Caco-2 (cell line): ENCODE results near the gene BRDT. TPM values are rescaled to one million over a fixed set of nuclear protein-coding genes. Genes with fewer than 3 reads are reported as not detected.

ENCODE experiments used
- BruUV-seq: library from RNA; stranded (reverse); fragments of 400-500 nt; replicated peaks from 2 replicates; lab custom pipeline; 2021; lab: Mats Ljungman, UMichigan
- CTCF ChIA-PET: fragments of 300-600 bp; sonication (Branson Sonifier 250); formaldehyde crosslinking; loops from one replicate; lab custom pipeline; 2022; ENCODE audit warnings: antibody characterized with exemption; lab: Charles Lee
- POLR2A ChIA-PET: fragments of 300-600 bp; sonication (Branson Sonifier 250); formaldehyde crosslinking; loops from one replicate; lab custom pipeline; 2022; ENCODE audit warnings: antibody characterized with exemption; lab: Charles Lee
- DNase-seq, 2 experiments: peaks; one replicate each; pipeline versions ENCODE4 v3.0.0 to v3.0.0-alpha.2; 2020 to 2022
- H3K27me3 ChIP-seq: replicated peaks from 2 replicates; pipeline ENCODE4 v1.6.0; 2011; ENCODE audit warnings: low read length; ENCODE audit not compliant: control insufficient read depth, insufficient read depth
- H3K36me3 ChIP-seq: 2 replicates; pipeline ENCODE4 v1.5.1; 2011; ENCODE audit warnings: low read length; ENCODE audit not compliant: control insufficient read depth, insufficient read depth
- H3K4me1 ChIP-seq: fragments of 250-450 bp; sonication (Bioruptor Pico); 2 replicates; pipeline ENCODE4 v1.5.1; 2020; ENCODE audit warnings: mild to moderate bottlenecking
- H3K4me3 ChIP-seq: 2 replicates; pipeline ENCODE4 v1.5.1; 2011; ENCODE audit warnings: low read depth, mild to moderate bottlenecking, control low read depth, low read length
- H3K9me3 ChIP-seq: fragments of 250-450 bp; sonication (Bioruptor Pico); 2 replicates; pipeline ENCODE4 v1.5.1; 2020; ENCODE audit warnings: mild to moderate bottlenecking, moderate library complexity
- H3K27ac Mint-ChIP-seq: one replicate; pipeline ENCODE4 v1.8.0; 2022; ENCODE audit warnings: mixed read lengths; ENCODE audit not compliant: unreplicated experiment
- H3K27me3 Mint-ChIP-seq: one replicate; pipeline ENCODE4 v1.8.0; 2022; ENCODE audit warnings: mixed read lengths; ENCODE audit not compliant: insufficient read depth, unreplicated experiment
- H3K36me3 Mint-ChIP-seq: one replicate; pipeline ENCODE4 v1.8.0; 2022; ENCODE audit warnings: mild to moderate bottlenecking, mixed read lengths; ENCODE audit not compliant: insufficient read depth, unreplicated experiment
- H3K4me1 Mint-ChIP-seq: one replicate; pipeline ENCODE4 v1.8.0; 2022; ENCODE audit warnings: low read depth, mixed read lengths; ENCODE audit not compliant: unreplicated experiment
- H3K4me3 Mint-ChIP-seq: one replicate; pipeline ENCODE4 v1.8.0; 2022; ENCODE audit warnings: mild to moderate bottlenecking, moderate library complexity, mixed read lengths; ENCODE audit not compliant: unreplicated experiment
- H3K9me3 Mint-ChIP-seq: one replicate; pipeline ENCODE4 v1.8.0; 2022; ENCODE audit warnings: mixed read lengths; ENCODE audit not compliant: unreplicated experiment
- intact Hi-C: fragments of 100-400 bp; cut with micrococcal nuclease; formaldehyde crosslinking; loops from one replicate; pipeline ENCODE4 v1.10.0; 2022; ENCODE audit not compliant: unreplicated experiment
- total RNA-seq: library from RNA; stranded (reverse); gene quantifications from 2 replicates; pipeline ENCODE4 v1.2.3, GENCODE V29; 2022
- TF ChIP-seq, protein P1 (sequence below), 2 experiments: fragments of 200-600 bp in 1 of 2; IDR thresholded peaks; 1 replicate in 1 of 2; 2 replicates in 1 of 2; pipeline versions ENCODE4 v1.5.1 to v1.8.0; 2011 to 2022; ENCODE audit warnings: antibody characterized with exemption in 1 of 2, control low read depth in 1 of 2, inconsistent platforms in 1 of 2, low read depth in 1 of 2, low read length in 1 of 2, mild to moderate bottlenecking in 1 of 2, moderate library complexity in 1 of 2; ENCODE audit not compliant: insufficient read depth in 1 of 2, severe bottlenecking in 1 of 2, unreplicated experiment in 1 of 2

BRDT gene
- total RNA-seq, 1 experiment from 2014 or later, result not detected

DNA sequence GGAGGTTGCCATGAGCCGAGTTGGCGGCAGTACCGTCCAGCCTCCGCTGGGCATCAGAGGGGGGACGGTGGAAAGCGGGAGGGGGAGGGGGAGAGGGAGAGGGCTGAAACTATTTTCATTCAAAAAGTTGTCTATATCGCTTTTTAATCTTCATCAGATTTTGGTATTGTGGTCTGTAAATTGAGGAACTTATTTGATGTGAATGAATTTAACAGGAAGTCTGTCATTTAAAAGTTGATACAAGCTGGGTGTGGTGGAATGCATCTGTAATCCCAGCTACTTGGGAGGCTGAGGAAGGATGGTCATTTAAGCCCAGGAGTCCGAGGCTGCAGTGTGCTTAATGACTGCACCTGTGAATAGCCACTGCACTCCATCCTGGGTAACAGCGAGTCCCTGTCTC, 77.6 kb downstream of the BRDT start:
- Histone ChIP-seq H3K4me3 (no peak overlapping the region), H3K9me3 (no peaks in the 10 kb centered on the region), H3K36me3 (no peaks in the 10 kb centered on the region), H3K4me1 (peaks cover 4% of the 10 kb centered on the region; the same call in 1 of the 2 replicates), H3K27me3 (no peaks in the 10 kb centered on the region)
- Mint-ChIP-seq H3K4me3 (no peak overlapping the region), H3K27ac (no peak overlapping the region), H3K9me3 (no peaks in the 10 kb centered on the region), H3K4me1 (no peaks in the 10 kb centered on the region), H3K36me3 (no peaks in the 10 kb centered on the region), H3K27me3 (no peaks in the 10 kb centered on the region)
- ChIA-PET CTCF (no interaction called here), POLR2A (no interaction called here)
- TF ChIP-seq, protein P1, sequence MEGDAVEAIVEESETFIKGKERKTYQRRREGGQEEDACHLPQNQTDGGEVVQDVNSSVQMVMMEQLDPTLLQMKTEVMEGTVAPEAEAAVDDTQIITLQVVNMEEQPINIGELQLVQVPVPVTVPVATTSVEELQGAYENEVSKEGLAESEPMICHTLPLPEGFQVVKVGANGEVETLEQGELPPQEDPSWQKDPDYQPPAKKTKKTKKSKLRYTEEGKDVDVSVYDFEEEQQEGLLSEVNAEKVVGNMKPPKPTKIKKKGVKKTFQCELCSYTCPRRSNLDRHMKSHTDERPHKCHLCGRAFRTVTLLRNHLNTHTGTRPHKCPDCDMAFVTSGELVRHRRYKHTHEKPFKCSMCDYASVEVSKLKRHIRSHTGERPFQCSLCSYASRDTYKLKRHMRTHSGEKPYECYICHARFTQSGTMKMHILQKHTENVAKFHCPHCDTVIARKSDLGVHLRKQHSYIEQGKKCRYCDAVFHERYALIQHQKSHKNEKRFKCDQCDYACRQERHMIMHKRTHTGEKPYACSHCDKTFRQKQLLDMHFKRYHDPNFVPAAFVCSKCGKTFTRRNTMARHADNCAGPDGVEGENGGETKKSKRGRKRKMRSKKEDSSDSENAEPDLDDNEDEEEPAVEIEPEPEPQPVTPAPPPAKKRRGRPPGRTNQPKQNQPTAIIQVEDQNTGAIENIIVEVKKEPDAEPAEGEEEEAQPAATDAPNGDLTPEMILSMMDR (IDR thresholded peaks at IDR 0.05; ENCODE audit: insufficient read depth in 1 of 2, low read depth in 1 of 2, low read length in 1 of 2, severe bottlenecking in 1 of 2, unreplicated experiment in 1 of 2), result no peak
- no peak for DNase-seq
- no TSS peak for BruUV-seq
- intact Hi-C loops, result no loop called here

DNA sequence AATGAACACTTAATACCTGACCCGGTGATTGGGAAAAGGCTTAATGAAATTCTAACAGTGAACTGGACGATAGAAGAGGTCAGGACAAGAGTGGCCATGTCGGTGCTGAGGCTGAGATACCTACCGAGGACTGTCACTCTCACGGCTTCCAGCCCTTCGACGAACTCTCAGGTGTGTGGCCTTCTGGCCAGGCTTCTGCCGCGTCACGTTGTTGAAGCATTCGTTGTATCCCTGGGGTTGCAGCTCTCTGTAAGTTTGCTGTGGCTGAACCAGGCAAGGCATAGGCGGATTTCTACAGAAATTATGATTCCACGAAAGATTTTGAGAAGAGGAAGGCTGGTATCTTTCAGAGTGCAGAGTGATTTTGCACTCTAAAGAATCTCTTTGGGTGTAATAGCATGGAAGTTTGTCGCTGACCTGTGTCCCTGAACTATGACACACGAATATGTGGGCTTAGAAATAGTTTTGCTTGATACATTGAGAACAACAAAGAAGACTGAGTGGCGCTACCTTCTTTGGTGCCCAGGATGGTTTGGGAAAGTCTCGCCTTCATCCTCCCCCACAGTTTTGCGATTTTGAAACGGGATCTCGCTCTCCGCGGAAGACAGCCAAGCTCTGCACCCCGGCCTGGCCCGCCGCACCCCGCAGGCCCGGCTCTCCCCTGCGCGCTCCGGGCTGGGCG, 80.2 kb downstream of the BRDT start:
- H3K36me3 Mint-ChIP-seq, result no peaks in the 10 kb centered on the region
- Histone ChIP-seq H3K4me3 (peak overlapping the region; percentile 62), H3K4me1 (peaks cover 4% of the 10 kb centered on the region; the same call in 1 of the 2 replicates), H3K36me3 (no peaks in the 10 kb centered on the region), H3K27me3 (no peaks in the 10 kb centered on the region), H3K9me3 (no peaks in the 10 kb centered on the region)
- POLR2A ChIA-PET, result no interaction called here
- no TSS peak for BruUV-seq
- CTCF ChIA-PET, result no interaction called here
- peak overlapping the region; percentile 30 for H3K27ac Mint-ChIP-seq
- H3K27me3 Mint-ChIP-seq, result no peaks in the 10 kb centered on the region
- H3K4me3 Mint-ChIP-seq, result peak overlapping the region; percentile 74
- no peak for DNase-seq
- TF ChIP-seq, protein P1 (IDR thresholded peaks at IDR 0.05; ENCODE audit: insufficient read depth in 1 of 2, low read depth in 1 of 2, low read length in 1 of 2, severe bottlenecking in 1 of 2, unreplicated experiment in 1 of 2), result no peak
- no peaks in the 10 kb centered on the region for H3K4me1 Mint-ChIP-seq
- no peaks in the 10 kb centered on the region for H3K9me3 Mint-ChIP-seq
- intact Hi-C loops, result no loop called here

DNA sequence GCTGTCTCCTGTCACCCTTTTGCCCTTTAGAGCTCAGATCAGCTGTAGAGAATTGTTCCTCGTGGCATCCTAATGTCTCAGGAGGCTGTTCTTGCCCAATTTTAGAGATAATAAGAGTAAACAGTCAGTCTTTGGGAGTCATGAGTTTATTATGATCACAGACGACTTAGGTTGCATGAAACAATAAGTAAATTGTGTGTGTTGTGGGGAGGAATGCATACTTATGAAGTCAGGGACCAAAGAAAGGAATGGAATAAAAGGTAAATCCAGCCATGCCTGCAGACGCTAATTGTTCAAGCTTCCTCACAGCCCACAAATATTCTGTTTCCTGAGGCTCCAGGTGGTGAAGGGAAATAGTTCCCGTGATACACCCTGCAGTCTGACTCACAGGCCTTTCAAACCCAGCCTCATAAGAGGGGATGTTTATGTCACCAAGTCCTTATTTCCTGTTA, 81.5 kb downstream of the BRDT start:
- H3K36me3 Mint-ChIP-seq, result no peaks in the 10 kb centered on the region
- no peaks in the 10 kb centered on the region for H3K9me3 Mint-ChIP-seq
- no peak for DNase-seq
- H3K27me3 Mint-ChIP-seq, result no peaks in the 10 kb centered on the region
- Histone ChIP-seq H3K4me1 (peaks cover 4% of the 10 kb centered on the region; the same call in 1 of the 2 replicates), H3K9me3 (no peaks in the 10 kb centered on the region), H3K4me3 (peak overlapping the region; percentile 62; the same call in 1 of the 2 replicates), H3K36me3 (no peaks in the 10 kb centered on the region), H3K27me3 (no peaks in the 10 kb centered on the region)
- H3K4me3 Mint-ChIP-seq, result peak overlapping the region; percentile 74
- intact Hi-C loops, result loop anchor here (1.0 kb wide), 1 partner anchor 8 kb away; no protein-coding TSS in a partner anchor
- BruUV-seq, result no TSS peak
- TF ChIP-seq, protein P1 (IDR thresholded peaks at IDR 0.05; ENCODE audit: insufficient read depth in 1 of 2, low read depth in 1 of 2, low read length in 1 of 2, severe bottlenecking in 1 of 2, unreplicated experiment in 1 of 2), result no peak
- no peak overlapping the region for H3K27ac Mint-ChIP-seq
- no peaks in the 10 kb centered on the region for H3K4me1 Mint-ChIP-seq
- ChIA-PET CTCF (no interaction called here), POLR2A (interaction anchor here (0.6 kb wide), 1 partner anchor 51 kb away, joined by 5 read pairs; no protein-coding TSS in a partner anchor)
